Karpas-422 (cell line): ENCODE data around the gene RAPGEF2. TPM values are rescaled to one million over a fixed set of nuclear protein-coding genes. Genes with fewer than 3 reads are reported as not detected.

Experiments
- DNase-seq: peaks from one replicate; pipeline ENCODE4 v3.0.0-alpha.2; 2015
- H2AFZ ChIP-seq: fragments of 200-600 bp; sonication (generic); 2 replicates; pipeline ENCODE4 v1.6.1; 2014; ENCODE audit warnings: antibody characterized with exemption, low read length, mixed read lengths
- H3K27ac ChIP-seq: fragments of 200-600 bp; sonication (generic); 2 replicates; pipeline ENCODE4 v1.5.1; 2014; ENCODE audit warnings: mild to moderate bottlenecking, low read length, moderate library complexity
- H3K27me3 ChIP-seq: fragments of 200-600 bp; sonication (generic); 2 replicates; pipeline ENCODE4 v1.6.1; 2014; ENCODE audit warnings: low read length, mixed read lengths
- H3K36me3 ChIP-seq: fragments of 200-600 bp; sonication (generic); 2 replicates; pipeline ENCODE4 v1.6.1; 2014; ENCODE audit warnings: low read length, mixed read lengths; ENCODE audit not compliant: insufficient read depth
- H3K4me1 ChIP-seq: fragments of 200-600 bp; sonication (generic); 2 replicates; pipeline ENCODE4 v1.6.1; 2014; ENCODE audit warnings: mild to moderate bottlenecking, low read length, mixed read lengths
- H3K4me2 ChIP-seq: fragments of 200-600 bp; sonication (generic); 2 replicates; pipeline ENCODE4 v1.6.1; 2014; ENCODE audit warnings: low read length, low read depth, mild to moderate bottlenecking; ENCODE audit not compliant: poor library complexity, severe bottlenecking
- H3K4me3 ChIP-seq: fragments of 200-600 bp; sonication (generic); 2 replicates; pipeline ENCODE4 v1.5.1; 2014; ENCODE audit warnings: mild to moderate bottlenecking, antibody characterized with exemption, low read length, mixed read lengths
- H3K79me2 ChIP-seq: fragments of 200-600 bp; sonication (generic); 2 replicates; pipeline ENCODE4 v1.6.1; 2014; ENCODE audit warnings: mild to moderate bottlenecking, low read length, mixed read lengths
- H3K9ac ChIP-seq: fragments of 200-600 bp; sonication (generic); 2 replicates; pipeline ENCODE4 v1.6.0; 2014; ENCODE audit warnings: low read length
- H3K9me2 ChIP-seq: fragments of 200-600 bp; sonication (generic), shearing (Covaris generic); replicated peaks from 2 replicates; pipeline ENCODE4 v1.6.0; 2014; ENCODE audit warnings: mild to moderate bottlenecking, low read length, moderate library complexity; ENCODE audit not compliant: insufficient read depth
- H3K9me3 ChIP-seq: fragments of 300-700, 200-600 bp; sonication (generic); 2 replicates; pipeline ENCODE4 v1.6.1; 2014; ENCODE audit warnings: low read length, mixed read lengths
- H4K20me1 ChIP-seq: fragments of 200-600 bp; sonication (generic); 2 replicates; pipeline ENCODE4 v1.6.1; 2014; ENCODE audit warnings: mild to moderate bottlenecking, antibody characterized with exemption, low read length, low read depth; ENCODE audit not compliant: insufficient read depth
- total RNA-seq: library from RNA; depleted of rRNA; stranded (reverse); fragments of >200 nt; shearing (Covaris generic); gene quantifications from 2 replicates; pipeline ENCODE4 v1.2.3, GENCODE V29; 2014; ENCODE audit warnings: low replicate concordance

The RAPGEF2 gene
- total RNA-seq, 1 experiment from 2014 or later, result 5.4 TPM

DNA sequence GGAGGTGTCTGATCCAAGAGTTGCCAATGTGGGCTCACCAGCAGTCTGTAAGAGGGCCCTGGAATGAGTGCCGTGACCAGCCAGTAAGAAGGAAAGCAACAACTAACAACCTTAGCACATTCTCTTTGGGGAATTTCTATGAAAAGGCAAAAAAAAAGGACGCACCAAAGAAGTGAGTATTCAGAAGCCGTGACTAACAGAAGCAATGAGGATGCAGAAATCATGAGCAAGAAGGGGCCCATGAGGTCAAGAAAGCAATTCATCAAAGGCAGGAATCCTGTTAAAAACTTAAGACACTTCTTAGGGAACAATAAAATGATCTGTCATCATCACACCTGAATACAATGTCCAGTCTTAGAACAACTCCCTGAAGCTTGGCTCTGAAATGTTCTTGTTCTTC is 260.5 kb downstream of the RAPGEF2 start:
- Histone ChIP-seq H3K4me3 (no peak overlapping the region), H3K9me3 (no peaks in the 10 kb centered on the region), H3K27me3 (0 out of 2 replicates have a peak, but pooled peaks cover 3% of the 10 kb centered on the region), H3K9me2 (no peaks in the 10 kb centered on the region), H3K4me1 (peaks cover 8% of the 10 kb centered on the region), H4K20me1 (no peaks in the 10 kb centered on the region), H3K9ac (no peak overlapping the region), H3K4me2 (no peak overlapping the region), H2AFZ (no peak overlapping the region), H3K27ac (no peak overlapping the region), H3K79me2 (no peaks in the 10 kb centered on the region), H3K36me3 (no peaks in the 10 kb centered on the region)
- no peak for DNase-seq

- H3K9me3 ChIP-seq, result no peaks in the 10 kb centered on the region
- no peaks in the 10 kb centered on the region for H3K79me2 ChIP-seq
- no peak overlapping the region for H3K9ac ChIP-seq
- no peak overlapping the region for H2AFZ ChIP-seq
- no peak for DNase-seq
- H3K4me3 ChIP-seq, result no peak overlapping the region
- H3K27me3 ChIP-seq, result 0 out of 2 replicates have a peak, but pooled peaks cover 3% of the 10 kb centered on the region
- H3K9me2 ChIP-seq, result no peaks in the 10 kb centered on the region
- H3K4me1 ChIP-seq, result peaks cover 8% of the 10 kb centered on the region
- H3K36me3 ChIP-seq, result no peaks in the 10 kb centered on the region
- H3K27ac ChIP-seq, result no peak overlapping the region
- H4K20me1 ChIP-seq, result no peaks in the 10 kb centered on the region
- H3K4me2 ChIP-seq, result no peak overlapping the region
Measured at GRCh38 chr4:159366966-159367780, 264.3 kb downstream of the RAPGEF2 start.

- Histone ChIP-seq H3K36me3 (no peaks in the 10 kb centered on the region), H4K20me1 (no peaks in the 10 kb centered on the region), H3K4me1 (peaks cover 8% of the 10 kb centered on the region), H3K79me2 (no peaks in the 10 kb centered on the region), H3K9me3 (no peaks in the 10 kb centered on the region), H3K9me2 (no peaks in the 10 kb centered on the region), H3K27me3 (0 out of 2 replicates have a peak, but pooled peaks cover 3% of the 10 kb centered on the region), H3K9ac (no peak overlapping the region), H3K4me2 (no peak overlapping the region), H3K4me3 (no peak overlapping the region), H3K27ac (no peak overlapping the region), H2AFZ (no peak overlapping the region)
- no peak for DNase-seq
Measured at GRCh38 chr4:159367781-159368080, 264.9 kb downstream of the RAPGEF2 start.

GRCh38 chr4:159368320-159368719 is 265.4 kb downstream of the RAPGEF2 start:
- H3K4me3 ChIP-seq, result no peak overlapping the region
- H3K4me2 ChIP-seq, result no peak overlapping the region

DNA sequence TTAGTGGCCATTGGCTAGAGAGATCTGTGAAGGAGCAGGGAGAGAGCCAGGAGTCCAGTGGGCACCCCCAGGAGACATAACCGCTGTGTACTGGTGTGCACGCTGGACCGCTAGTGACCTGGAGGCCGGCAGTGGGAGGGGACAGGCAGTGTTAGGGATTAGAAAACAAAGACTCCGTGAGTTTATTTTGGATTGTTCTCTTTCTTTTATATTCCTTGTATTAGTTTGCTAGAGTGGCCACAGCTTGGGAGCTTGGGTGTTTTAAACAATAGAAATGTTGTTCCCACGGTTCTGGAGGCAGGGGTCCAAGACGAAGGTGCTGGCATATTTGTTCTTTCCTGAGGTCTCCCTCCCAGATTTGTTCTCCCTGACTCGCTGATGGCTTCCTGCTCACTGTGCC is 266.4 kb downstream of the RAPGEF2 start:
- H3K27me3 ChIP-seq, result 0 out of 2 replicates have a peak, but pooled peaks cover 3% of the 10 kb centered on the region
- H3K9me3 ChIP-seq, result no peaks in the 10 kb centered on the region
- no peaks in the 10 kb centered on the region for H3K9me2 ChIP-seq
- peaks cover 8% of the 10 kb centered on the region for H3K4me1 ChIP-seq
- H3K36me3 ChIP-seq, result no peaks in the 10 kb centered on the region
- H4K20me1 ChIP-seq, result no peaks in the 10 kb centered on the region
- no peak overlapping the region for H3K4me3 ChIP-seq
- no peak overlapping the region for H2AFZ ChIP-seq
- DNase-seq, result no peak
- H3K27ac ChIP-seq, result no peak overlapping the region
- H3K9ac ChIP-seq, result no peak overlapping the region
- H3K79me2 ChIP-seq, result no peaks in the 10 kb centered on the region
- no peak overlapping the region for H3K4me2 ChIP-seq

More at GRCh38 chr4:159368320-159368719, 265.4 kb downstream of the RAPGEF2 start:
- no peaks in the 10 kb centered on the region for H3K36me3 ChIP-seq
- H2AFZ ChIP-seq, result no peak overlapping the region
- no peak overlapping the region for H3K27ac ChIP-seq
- peaks cover 8% of the 10 kb centered on the region for H3K4me1 ChIP-seq
- no peak overlapping the region for H3K9ac ChIP-seq
- H3K79me2 ChIP-seq, result no peaks in the 10 kb centered on the region
- H3K9me2 ChIP-seq, result no peaks in the 10 kb centered on the region
- H4K20me1 ChIP-seq, result no peaks in the 10 kb centered on the region
- DNase-seq, result no peak
- no peaks in the 10 kb centered on the region for H3K9me3 ChIP-seq
- H3K27me3 ChIP-seq, result 0 out of 2 replicates have a peak, but pooled peaks cover 3% of the 10 kb centered on the region

DNA sequence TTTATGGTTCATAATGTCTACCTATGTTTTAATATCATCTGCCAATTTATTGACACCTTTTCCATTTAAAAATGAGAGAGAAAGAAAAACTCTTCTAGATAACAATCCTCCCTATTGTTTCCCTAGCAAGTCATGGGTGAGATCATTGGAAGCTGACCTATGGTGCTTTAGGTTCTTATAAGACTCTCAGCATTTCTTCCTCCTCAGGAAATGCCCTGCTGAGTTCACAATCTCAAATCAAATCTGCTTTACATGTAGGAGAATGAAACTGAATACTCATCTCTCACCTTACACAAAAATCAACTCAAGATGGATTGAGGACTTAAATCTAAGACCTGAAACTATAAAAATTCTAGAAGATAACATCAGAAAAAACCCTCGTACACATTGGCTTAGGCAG is 267.4 kb downstream of the RAPGEF2 start:
- Histone ChIP-seq H3K36me3 (no peaks in the 10 kb centered on the region), H3K27ac (no peak overlapping the region), H3K9ac (no peak overlapping the region), H3K4me2 (no peak overlapping the region), H3K9me2 (no peaks in the 10 kb centered on the region), H3K27me3 (0 out of 2 replicates have a peak, but pooled peaks cover 3% of the 10 kb centered on the region), H3K9me3 (no peaks in the 10 kb centered on the region), H3K4me1 (peaks cover 8% of the 10 kb centered on the region), H4K20me1 (no peaks in the 10 kb centered on the region), H2AFZ (no peak overlapping the region), H3K79me2 (no peaks in the 10 kb centered on the region), H3K4me3 (no peak overlapping the region)
- DNase-seq, result no peak

GRCh38 chr4:159374749-159375530 is 272.1 kb downstream of the RAPGEF2 start:
- Histone ChIP-seq H3K36me3 (no peaks in the 10 kb centered on the region), H3K4me2 (no peak overlapping the region)

GRCh38 chr4:159376289-159376688 is 273.4 kb downstream of the RAPGEF2 start:
- Histone ChIP-seq H3K4me1 (no peaks in the 10 kb centered on the region), H3K9me2 (no peaks in the 10 kb centered on the region), H3K4me3 (no peak overlapping the region), H3K27me3 (no peaks in the 10 kb centered on the region), H4K20me1 (no peaks in the 10 kb centered on the region), H2AFZ (no peak overlapping the region), H3K36me3 (no peaks in the 10 kb centered on the region), H3K79me2 (no peaks in the 10 kb centered on the region), H3K4me2 (no peak overlapping the region), H3K27ac (no peak overlapping the region), H3K9me3 (no peaks in the 10 kb centered on the region), H3K9ac (no peak overlapping the region)
- no peak for DNase-seq

More at GRCh38 chr4:159374749-159375530, 272.1 kb downstream of the RAPGEF2 start:
- H4K20me1 ChIP-seq, result no peaks in the 10 kb centered on the region
- H3K27ac ChIP-seq, result no peak overlapping the region
- H3K9me3 ChIP-seq, result no peaks in the 10 kb centered on the region
- no peaks in the 10 kb centered on the region for H3K9me2 ChIP-seq
- H3K4me1 ChIP-seq, result no peaks in the 10 kb centered on the region
- no peaks in the 10 kb centered on the region for H3K27me3 ChIP-seq
- no peak for DNase-seq
- H3K79me2 ChIP-seq, result no peaks in the 10 kb centered on the region
- H3K9ac ChIP-seq, result no peak overlapping the region
- no peak overlapping the region for H2AFZ ChIP-seq
- H3K4me3 ChIP-seq, result no peak overlapping the region
